NT2/D1 (cell line): ENCODE measurements around the gene C10orf143.

Experiments used
- DNase-seq: peaks from one replicate; pipeline ENCODE4 v3.0.0-alpha.2; 2011; ENCODE audit warnings: low read depth, low spot score
- H3K27me3 ChIP-seq: 2 replicates; pipeline ENCODE4 v1.6.0; 2011; ENCODE audit warnings: mild to moderate bottlenecking; ENCODE audit not compliant: insufficient read length, insufficient read depth
- H3K36me3 ChIP-seq: 2 replicates; pipeline ENCODE4 v1.6.1; 2011; ENCODE audit warnings: mild to moderate bottlenecking, low read length, mixed read lengths; ENCODE audit not compliant: insufficient read depth, insufficient read length
- H3K4me1 ChIP-seq: 2 replicates; pipeline ENCODE4 v1.5.1; 2011; ENCODE audit not compliant: insufficient read depth, insufficient read length
- H3K4me3 ChIP-seq: 2 replicates; pipeline ENCODE4 v1.5.1; 2011; ENCODE audit warnings: low read depth; ENCODE audit not compliant: insufficient read length
- H3K9ac ChIP-seq: 2 replicates; pipeline ENCODE4 v1.6.0; 2011; ENCODE audit warnings: low read depth; ENCODE audit not compliant: insufficient read length
- H3K9me3 ChIP-seq: 2 replicates; pipeline ENCODE4 v1.5.1; 2011; ENCODE audit warnings: mild to moderate bottlenecking, low read length; ENCODE audit not compliant: insufficient read depth
- SUZ12 ChIP-seq: IDR thresholded peaks from 2 replicates; pipeline ENCODE4 v1.6.1; 2011; ENCODE audit not compliant: insufficient read length, insufficient read depth; ENCODE audit errors: extremely low read depth
- YY1 ChIP-seq: IDR thresholded peaks from 2 replicates; pipeline ENCODE4 v1.6.1; 2011; ENCODE audit not compliant: insufficient read length, insufficient read depth
- ZNF274 ChIP-seq: IDR thresholded peaks from 2 replicates; pipeline ENCODE4 v1.6.1; 2011; ENCODE audit warnings: mild to moderate bottlenecking, low read depth, low read length

C10orf143 gene

GRCh38 chr10:130041451-130042371 is 68.9 kb downstream of the C10orf143 start:
- H3K27me3 ChIP-seq: no peaks in the 10 kb centered on the region
- no peak overlapping the region for H3K4me3 ChIP-seq
- TF ChIP-seq SUZ12 (no peak), ZNF274 (no peak), YY1 (no peak)
- H3K4me1 ChIP-seq: no peaks in the 10 kb centered on the region
- H3K36me3 ChIP-seq: no peaks in the 10 kb centered on the region
- H3K9ac ChIP-seq: no peak overlapping the region
- H3K9me3 ChIP-seq: no peaks in the 10 kb centered on the region
- DNase-seq: no peak

DNA sequence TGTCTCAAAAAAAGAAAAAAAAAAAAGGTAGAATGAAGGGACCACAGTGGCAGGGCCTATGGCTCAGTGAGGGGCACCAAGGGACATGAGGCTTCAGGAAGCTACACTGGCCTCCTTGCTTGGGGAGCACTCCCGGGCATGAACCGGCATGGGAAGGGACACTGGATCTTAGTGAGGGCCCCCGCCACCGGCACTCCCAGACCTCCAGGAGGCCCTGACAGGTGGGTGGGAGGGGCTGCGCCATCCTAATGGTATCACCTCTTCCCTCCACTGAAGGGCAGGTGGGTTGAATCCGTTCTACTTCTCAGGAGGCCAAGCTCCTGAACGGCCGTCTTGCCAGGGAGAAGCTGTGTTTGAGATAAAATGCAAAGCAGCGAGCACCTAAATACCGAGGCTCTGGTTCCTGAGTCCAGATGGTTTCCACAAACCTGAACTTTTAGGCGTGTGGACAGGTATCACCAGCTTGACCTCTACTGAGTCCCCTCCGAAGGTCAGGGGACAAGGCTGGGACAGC is 69.8 kb downstream of the C10orf143 start:
- no peak for DNase-seq
- Histone ChIP-seq H3K27me3 (no peaks in the 10 kb centered on the region), H3K36me3 (no peaks in the 10 kb centered on the region), H3K4me3 (no peak overlapping the region), H3K9me3 (no peaks in the 10 kb centered on the region), H3K4me1 (no peaks in the 10 kb centered on the region), H3K9ac (no peak overlapping the region)
- TF ChIP-seq SUZ12: no peak
- TF ChIP-seq YY1: no peak
- TF ChIP-seq ZNF274: no peak

DNA sequence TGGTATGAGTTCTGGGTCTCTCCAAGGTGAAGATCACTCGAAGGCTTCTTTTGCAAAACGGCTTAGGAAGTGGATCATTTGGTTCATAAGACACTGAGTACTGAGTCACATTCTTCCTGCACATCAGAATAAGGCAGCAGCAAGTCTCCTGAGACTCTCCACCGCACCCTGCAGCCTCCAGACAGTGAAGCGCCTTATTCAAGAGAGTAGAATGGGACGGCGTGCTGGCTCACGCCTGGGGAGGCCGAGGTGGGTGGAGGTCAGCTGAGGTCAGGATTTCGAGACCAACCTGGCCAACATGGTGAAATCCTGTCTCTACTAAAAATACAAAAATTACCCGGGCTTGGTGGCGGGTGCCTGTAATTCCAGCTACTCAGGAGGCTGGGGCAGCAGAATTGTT is 70.3 kb downstream of the C10orf143 start:
- H3K9me3 ChIP-seq: no peaks in the 10 kb centered on the region
- no peaks in the 10 kb centered on the region for H3K36me3 ChIP-seq
- H3K4me1 ChIP-seq: no peaks in the 10 kb centered on the region
- H3K4me3 ChIP-seq: no peak overlapping the region
- no peak for DNase-seq
- TF ChIP-seq YY1: no peak
- no peak for TF ChIP-seq SUZ12
- TF ChIP-seq ZNF274: no peak
- no peak overlapping the region for H3K9ac ChIP-seq
- H3K27me3 ChIP-seq: no peaks in the 10 kb centered on the region

GRCh38 chr10:130039141-130039540 is 71.5 kb downstream of the C10orf143 start:
- no peak overlapping the region for H3K9ac ChIP-seq
- H3K27me3 ChIP-seq: no peaks in the 10 kb centered on the region
- DNase-seq: no peak
- H3K9me3 ChIP-seq: no peaks in the 10 kb centered on the region
- TF ChIP-seq YY1 (no peak), SUZ12 (no peak), ZNF274 (no peak)
- H3K4me1 ChIP-seq: no peaks in the 10 kb centered on the region
- no peak overlapping the region for H3K4me3 ChIP-seq
- no peaks in the 10 kb centered on the region for H3K36me3 ChIP-seq

DNA sequence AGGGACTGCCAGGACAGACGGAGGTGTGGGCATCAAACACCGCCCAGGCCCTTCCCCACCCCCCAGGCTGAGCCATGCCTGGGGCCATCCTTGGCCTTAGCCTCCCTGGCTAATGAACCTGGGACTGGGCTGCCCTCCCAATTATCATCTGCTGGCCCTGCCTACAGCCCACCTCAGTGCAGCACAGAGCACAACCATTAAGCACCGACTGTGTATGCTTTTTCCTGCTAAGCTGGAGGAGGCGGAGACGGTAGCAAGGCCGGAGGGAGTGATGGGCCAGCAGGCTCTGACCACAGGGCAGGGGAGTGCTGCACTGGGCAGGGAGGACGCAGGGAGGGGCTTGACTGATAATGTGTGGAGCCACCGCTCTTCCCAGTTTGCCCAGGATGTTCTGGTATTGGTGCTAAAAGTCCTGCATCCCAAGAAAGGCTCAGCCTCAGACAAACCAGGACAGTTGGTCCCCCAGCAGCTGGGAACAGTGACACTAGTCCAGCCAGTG is 72.0 kb downstream of the C10orf143 start:
- TF ChIP-seq YY1 (no peak), SUZ12 (no peak), ZNF274 (no peak)
- H3K9me3 ChIP-seq: no peaks in the 10 kb centered on the region
- DNase-seq: no peak

GRCh38 chr10:130038019-130038555 is 72.5 kb downstream of the C10orf143 start:
- H3K36me3 ChIP-seq: no peaks in the 10 kb centered on the region
- H3K9me3 ChIP-seq: no peaks in the 10 kb centered on the region
- H3K9ac ChIP-seq: no peak overlapping the region
- no peak overlapping the region for H3K4me3 ChIP-seq
- H3K27me3 ChIP-seq: no peaks in the 10 kb centered on the region
- no peak for TF ChIP-seq SUZ12
- no peak for TF ChIP-seq YY1
- no peak for TF ChIP-seq ZNF274
- H3K4me1 ChIP-seq: no peaks in the 10 kb centered on the region
- no peak for DNase-seq

More for the DNA sequence above, 72.0 kb downstream of the C10orf143 start:
- Histone ChIP-seq H3K27me3 (no peaks in the 10 kb centered on the region), H3K4me3 (no peak overlapping the region), H3K36me3 (no peaks in the 10 kb centered on the region), H3K4me1 (no peaks in the 10 kb centered on the region), H3K9ac (no peak overlapping the region)

DNA sequence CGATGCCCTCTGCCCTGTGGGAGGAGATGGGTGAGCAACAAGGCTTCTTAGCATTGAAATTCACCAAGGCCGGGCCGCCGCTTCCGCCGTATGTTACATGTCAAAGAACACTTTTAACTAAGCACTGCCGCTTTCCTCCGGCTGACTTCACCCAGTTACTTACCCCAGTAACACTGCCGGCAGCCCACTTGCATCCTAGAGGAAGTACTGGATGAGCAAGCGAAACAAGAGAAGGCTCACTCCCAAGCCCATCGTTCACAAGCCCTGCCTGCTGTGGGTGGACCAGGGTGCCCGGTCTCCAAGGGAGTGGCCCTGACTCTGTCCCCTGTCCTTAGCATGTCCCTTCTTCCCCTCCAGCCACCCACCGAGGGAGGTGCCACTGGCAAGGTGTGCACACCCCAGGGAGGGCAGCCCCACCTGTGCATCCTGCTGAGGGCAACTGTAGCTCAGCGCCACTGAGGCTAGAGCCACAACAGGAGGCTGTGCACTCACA is 73.4 kb downstream of the C10orf143 start:
- no peak for TF ChIP-seq ZNF274
- TF ChIP-seq SUZ12: no peak
- TF ChIP-seq YY1: no peak
- no peak overlapping the region for H3K9ac ChIP-seq
- DNase-seq: no peak
- no peak overlapping the region for H3K4me3 ChIP-seq
- H3K27me3 ChIP-seq: no peaks in the 10 kb centered on the region
- H3K9me3 ChIP-seq: no peaks in the 10 kb centered on the region
- no peaks in the 10 kb centered on the region for H3K4me1 ChIP-seq
- H3K36me3 ChIP-seq: no peaks in the 10 kb centered on the region
